ENCODE measurements around the gene DIP2B.
A peak's percentile ranks its signal among the peaks of the same experiment; 100 is the strongest.

The DIP2B gene

DNA sequence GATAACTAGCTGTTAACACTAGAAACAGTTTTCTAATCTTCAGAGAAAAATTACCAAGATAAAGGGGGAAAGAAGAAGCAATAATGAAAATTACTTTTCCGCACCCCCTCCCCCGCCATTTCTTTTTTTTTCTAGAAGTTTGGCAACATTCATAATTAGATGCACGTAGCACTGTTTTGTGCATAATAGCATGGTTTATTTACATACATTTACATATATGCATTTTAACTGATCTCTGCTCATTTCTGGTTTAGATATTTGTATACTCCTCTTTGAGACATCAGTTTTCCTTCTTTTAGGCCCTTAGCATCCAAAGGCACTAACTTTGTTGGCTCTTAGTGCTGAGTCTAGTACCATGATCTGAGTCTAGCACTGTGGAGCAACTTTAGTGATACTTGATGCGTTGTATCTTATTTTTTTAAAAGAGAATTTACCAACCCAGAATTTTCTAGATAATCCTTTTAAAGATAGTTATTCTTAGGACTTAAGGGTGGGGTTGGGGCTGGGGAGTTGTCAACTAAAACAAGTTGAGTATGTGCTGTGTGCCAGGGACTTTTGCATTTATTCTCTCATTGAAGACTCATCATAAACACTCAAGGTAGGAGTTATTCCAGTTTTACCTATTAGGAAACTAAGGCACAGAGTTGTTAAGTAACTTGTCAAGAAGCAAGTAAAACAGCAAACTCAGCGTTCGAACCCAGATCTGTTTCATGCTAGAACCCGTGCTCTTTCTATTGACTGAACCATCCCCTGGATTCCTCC, 110.5 kb downstream of the DIP2B start:
- no peak for DNase-seq

DNA sequence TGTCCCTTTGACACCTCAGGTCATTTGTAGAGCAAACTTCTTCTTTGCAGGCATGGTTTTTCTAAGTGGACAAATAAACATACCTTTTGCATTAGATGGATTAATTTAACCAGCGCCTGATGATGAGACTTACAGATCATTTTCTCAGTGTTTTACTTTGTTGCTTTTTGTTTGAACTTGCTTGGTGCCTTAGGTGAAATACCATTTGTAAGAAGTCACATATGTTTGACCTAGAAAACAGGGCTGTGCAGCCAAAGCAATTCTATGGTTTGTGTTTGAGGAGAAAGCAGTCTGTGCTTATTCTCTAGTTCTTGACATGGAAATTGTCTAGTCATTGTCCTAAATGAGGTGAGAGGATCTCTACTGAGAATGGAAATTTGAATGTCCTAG, 111.1 kb downstream of the DIP2B start:
- no peak for DNase-seq

DNA sequence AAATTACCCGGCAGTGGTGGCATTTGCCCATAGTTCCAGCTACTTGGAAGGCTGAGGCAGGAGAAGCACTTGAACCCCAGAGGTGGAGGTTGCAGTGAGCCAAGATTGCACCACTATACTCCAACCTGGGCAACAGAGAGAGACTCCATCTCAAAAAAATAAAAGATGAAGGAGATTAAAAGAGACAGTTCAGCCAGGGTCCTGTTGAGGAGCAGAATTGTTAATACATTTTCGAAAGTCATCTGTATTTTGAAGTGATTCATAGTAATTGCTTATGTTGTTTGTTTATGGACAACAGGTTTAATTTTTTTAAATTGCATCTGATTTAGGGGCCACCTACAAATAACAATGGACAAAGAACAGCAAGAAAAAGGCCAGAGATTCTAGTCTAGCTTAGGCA, 112.9 kb downstream of the DIP2B start:
- DNase-seq = no peak

DNA sequence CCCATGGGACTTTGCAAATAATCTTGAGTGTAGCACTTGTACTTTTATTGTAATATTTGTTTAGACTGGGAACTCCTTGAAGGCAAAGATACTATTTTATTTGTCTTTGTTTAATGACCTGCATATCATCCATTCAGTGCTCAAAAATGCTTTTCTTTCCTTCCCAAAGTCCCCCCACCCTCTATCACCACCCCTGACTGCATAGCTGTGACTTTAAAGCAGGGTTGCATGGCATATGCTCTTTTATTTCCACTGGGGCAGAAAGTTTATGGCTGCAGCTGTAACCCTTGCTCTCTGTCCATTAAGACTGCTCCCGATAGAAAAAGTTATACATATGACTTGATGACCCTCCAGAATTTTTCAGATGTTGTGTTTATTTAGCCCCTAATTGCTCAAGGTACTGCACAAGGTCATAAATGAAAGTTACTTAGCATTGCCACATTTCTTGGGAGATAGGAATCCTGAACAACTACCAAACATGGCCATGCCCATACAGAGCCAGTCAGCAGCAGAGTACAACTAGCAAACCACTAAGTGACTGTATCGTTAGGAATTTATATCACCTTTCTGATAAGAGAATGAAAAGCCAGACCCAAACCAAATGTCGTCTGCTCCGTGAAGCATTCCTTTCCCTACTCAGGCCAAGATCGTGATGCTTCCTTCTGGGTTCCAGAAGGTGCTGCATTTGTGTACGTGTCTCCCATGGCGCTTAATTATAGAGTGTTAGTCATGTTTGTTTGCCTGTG, 114.3 kb downstream of the DIP2B start:
- no peak for DNase-seq

DNA sequence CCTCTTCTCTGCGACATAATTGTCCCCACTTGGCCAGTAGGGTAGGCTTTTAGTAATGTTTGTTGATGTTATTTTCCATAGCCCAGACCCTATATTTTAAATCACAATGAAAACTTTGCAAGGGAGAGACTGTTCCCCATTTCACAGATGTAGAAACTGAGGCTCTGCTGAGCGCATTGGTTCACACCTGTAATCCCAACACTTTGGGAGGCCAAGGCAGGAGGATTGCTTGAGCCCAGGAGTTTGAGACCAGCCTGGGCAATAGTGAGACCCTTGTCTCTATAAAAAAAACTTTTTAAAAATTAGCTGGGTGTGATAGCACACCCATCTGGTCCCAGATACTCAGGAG, 114.8 kb downstream of the DIP2B start:
- DNase-seq = no peak

DNA sequence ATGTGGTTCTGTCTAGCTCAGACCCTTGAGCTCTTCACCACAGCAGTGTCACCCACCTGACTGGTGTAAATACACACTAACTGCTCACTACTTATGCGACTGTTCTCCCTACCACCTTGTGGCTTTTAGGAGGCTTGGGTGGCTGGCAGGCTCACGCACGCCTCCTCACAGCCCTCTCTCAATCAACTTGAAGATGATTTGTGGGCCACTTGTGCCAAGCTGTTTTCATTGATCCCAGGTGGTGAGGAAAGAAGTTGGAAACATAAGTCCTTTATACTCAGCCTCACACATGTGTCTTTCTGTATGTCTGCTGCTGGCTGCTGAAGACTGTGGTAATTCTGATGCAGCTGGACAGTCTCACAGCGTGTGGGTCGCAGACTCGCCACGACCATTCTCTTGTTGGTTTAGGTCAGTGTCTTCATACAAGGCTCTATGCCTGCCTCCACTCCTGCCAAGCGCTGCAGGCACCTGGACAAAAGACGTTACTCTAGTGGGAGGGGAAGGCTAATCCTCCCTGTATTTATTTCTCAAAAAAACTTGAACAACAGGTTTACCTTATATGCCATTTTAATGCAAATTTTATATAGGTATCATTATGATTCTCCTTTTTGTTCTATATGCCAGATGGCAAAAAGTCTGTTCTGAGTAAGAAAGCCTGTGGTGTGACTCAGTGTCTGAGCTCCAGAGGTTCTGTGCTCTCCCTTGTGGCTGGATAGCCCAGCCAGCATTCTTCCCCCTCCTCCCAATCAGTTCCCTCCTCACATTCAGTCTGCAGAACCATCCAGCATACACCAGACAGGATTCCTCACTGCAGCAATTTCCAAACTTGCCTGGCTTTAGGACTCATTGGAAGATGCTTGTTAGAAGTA, 115.6 kb downstream of the DIP2B start:
- DNase-seq = no peak

DNA sequence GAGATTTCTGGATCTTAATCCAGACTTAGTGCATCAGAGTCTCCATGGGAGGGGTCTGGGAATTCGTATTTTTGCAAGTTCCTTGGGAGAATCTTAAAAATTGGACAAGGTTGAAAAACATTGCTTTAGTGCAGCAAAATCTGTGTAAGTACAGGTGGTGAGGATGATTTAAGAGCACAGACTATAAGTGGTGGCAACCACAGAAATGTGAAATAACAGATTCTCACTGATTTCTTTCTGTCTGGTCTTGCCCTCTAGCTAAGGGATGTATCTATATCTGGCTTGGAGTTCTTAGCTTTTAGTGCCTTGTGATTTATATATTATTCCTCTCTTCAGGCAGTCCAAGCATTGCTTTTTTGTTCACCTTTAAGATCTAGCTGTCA, 116.2 kb downstream of the DIP2B start:
- no peak for DNase-seq

DNA sequence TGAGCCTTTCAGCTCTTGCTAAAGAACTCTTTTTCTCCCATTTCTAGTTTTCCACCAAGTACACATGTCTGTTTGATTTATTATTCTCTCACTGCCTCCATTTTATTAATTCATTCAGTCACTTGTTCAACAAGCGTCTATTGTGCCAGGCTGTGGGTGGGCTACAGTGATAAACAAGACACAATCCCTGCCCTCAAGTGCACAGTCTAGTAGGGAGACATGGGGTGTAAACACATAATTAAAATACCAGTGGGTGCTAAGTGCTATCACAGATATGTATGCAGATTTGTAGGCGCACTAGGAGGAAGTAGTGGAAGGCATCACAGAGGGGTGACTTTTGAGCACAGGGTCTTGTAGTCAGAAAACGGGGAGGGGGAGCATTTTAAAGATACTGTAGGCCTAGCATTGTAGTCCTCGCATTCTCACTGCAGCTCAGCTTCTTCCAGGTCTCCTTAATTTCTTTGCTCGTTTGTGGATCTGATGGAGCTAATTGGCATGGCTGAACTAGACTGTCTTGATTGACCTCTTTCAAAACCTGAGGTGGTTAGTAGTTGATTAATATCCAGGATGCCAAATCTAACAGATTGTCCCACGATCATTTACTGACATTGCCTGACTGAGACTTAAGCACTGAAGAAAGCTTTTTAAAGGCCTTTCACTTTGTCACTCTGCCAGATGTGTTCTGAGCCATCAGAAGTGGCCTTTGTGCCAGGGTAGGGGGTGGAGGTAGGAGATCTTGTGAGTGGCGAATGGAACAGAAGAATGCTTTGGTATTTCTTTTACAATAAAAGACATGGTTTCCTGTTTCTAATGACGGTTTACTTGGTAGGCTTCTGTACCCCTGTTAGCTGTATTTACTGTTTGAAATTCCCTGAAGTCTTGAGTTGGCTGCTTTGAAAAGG, 116.9 kb downstream of the DIP2B start:
- DNase-seq = no peak

DNA sequence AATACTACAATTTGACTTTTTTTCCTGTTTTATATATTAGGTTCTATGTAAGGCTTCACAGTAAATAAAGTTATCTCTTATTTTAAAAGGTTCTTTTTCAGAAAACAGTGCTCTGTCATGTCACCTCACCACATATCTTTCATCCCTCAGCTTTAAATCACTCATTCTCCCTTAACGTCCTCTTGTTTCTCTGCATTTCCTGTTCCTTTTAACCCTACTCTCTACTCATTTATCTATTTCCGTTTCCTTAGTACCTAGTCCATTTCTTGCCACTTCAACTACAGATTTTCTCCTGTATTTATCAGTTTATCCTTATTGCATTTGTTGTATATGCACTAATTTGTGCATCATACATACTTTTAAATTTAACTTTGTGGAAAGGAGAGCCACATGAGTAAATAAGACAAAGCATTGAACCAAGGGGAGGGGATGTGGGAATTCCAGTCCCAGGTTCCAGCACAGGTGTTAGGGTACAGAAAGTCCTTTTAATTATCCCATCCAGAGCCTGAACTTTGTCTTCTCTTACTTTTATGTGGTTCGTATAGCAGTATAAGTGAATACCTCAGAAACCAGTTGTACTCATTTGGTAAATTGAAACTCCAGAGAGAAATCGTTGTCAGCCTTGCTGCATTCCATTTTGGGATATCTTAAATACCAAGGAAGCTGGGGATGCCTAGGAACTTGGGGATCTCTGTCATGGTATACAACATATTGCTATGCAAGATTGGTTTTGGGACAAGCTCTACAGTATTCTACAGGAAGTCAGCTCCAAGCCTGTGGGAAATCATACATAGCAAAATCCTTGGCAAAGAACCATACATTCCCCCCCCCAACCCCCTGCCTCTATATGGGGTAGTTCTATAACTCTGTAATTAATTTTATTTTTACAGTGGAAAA, 120.5 kb downstream of the DIP2B start:
- no peak for DNase-seq

DNA sequence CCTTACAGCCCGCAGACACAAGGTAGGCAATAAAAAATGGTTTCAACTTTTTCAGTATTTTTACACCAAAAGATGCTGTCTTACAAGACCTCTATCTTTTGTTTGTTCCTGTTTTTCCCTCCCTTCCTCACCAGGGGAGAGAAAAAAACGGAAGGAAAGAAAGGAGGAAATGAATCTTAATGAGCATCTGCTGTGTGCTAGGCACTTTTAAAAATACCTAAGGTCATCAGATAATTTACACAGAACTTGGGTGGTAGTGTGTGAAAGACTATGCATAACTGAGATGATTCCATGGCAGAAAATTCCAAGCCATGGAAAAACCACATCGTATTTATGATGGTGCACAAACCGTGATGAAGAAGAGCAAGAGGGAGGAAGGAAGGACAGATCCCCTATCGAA, 121.2 kb downstream of the DIP2B start:
- DNase-seq = no peak

DNA sequence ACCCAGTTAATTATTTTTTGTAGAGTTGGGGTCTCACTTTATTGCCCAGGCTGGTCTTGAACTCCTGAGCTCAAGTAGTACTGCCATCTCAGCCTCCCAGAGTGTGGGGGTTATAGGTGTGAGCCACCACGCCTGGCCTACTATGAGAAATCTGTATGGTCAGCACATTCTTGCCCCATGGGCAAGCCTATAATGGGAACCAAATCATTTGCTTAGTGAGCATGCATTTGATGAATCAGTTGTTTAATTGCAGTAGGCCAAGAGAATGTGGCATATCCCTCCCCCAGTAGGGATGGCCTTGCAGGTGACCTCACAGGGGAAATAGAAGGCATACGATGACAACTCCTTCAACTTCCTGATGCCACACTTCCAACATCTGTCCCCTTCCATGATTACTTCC, 122.7 kb downstream of the DIP2B start:
- DNase-seq = no peak

DNA sequence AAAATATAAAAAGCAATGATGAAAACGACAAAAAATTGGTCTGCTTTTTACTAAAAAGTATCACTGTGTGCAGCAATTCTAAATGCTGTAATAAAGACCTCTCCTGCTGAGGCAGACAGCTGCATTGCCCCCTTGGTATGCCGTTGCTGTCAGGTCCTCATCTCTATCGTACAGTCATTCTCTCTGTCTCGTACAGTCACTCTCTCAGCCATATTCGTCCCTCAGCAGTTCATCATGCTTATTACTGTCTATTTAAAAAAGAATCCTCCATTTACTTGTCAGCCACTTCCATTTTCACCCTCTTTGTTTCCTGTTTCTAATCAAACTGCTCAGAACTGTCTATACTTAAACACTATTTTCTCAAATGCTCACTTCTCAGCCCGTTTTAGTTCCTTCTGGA, 123.6 kb downstream of the DIP2B start:
- no peak for DNase-seq

DNA sequence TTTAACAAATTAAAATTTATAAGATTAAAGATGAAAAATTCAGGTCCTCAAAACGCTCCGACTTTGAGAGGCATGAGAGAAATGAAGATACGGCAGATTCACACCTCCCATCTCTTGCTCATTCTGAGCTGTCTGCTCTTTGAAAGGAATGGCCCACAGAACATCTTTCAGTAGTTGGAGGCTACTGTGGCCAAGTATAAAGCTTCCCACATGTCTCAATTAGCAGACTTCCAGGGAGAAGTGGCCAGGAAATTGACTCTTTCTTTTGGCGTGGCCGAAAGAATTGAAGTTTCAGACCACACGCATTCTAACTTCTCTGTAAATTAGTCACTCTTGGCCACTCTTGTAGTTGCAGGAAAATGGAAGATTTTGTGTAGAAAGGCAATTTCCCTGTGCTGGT, 129.2 kb downstream of the DIP2B start:
- no peak for DNase-seq

DNA sequence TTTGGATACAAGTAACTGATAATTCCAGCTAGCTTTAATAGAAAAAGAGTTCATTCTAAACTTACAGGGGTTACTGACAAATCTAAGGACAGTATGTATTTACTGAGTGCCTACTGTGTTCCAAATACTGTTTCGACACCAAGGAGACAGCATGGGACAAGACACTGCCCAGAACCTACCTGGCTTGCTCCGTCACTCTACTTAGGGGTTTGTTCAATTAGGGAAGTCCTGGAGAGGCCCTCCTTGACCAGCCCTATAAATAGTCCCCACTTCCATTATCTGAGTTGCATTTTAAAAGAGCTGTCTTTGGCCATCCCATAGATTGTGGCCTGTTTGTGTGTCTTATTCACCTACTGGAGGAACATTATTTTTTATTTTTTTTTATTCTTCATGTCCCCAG, 129.6 kb downstream of the DIP2B start:
- DNase-seq = no peak

DNA sequence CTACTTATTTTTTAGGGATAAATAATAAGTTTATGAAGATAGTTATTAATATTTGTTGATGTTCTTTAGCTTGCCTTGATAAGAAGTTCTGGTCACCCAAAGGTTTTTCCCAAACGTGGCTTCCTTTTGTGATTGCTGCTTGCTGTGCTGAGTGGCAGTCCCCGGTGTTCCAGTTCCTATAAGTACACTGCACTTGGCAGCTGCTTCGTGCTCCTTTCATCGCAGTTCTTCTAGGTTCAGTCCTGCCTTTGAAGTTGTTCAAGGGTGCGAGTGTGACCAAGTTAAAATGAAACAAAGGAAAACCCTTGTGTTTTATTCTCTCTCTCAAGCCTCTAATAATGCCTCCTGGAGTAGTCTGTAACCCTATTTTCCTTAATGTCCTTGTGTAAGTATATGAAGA, 130.6 kb downstream of the DIP2B start:
- DNase-seq = no peak

DNA sequence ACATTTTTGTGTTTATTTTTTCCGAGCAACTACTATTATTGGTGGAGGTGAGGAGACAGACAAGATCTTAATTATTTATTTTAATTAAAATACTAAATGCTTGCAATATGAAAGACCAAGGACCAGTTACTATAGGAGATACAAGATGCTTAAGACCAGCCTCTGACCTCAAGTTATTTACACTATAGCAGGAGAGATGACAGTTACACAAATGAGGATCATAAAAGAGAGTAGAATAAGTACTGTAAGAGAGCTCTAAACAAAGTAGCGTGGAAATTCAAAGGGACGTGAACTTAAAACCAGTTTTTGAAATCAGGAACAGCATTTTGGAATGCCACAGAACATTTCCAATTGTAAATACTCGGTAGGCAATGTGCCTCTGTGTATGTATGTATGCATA, 131.1 kb downstream of the DIP2B start:
- no peak for DNase-seq

DNA sequence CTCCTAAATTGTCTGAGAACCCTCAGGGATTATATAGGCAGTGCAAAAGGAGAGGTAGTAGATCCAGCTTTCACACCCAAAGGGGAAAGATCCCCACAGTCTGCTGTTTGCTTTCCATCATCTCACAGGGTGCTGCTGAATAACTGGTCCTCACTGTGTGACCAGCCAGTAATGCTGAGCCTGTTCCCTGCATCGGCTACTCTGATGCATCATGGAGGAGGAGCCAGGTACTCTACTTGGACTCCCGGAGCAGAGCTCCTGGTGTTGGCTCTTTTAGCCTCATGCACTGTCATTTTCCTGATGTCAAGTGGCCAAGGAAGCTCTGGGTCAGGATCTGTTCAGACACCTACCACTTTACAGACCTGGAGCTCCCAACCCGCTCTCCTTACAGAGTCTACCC, 131.7 kb downstream of the DIP2B start:
- no peak for DNase-seq

DNA sequence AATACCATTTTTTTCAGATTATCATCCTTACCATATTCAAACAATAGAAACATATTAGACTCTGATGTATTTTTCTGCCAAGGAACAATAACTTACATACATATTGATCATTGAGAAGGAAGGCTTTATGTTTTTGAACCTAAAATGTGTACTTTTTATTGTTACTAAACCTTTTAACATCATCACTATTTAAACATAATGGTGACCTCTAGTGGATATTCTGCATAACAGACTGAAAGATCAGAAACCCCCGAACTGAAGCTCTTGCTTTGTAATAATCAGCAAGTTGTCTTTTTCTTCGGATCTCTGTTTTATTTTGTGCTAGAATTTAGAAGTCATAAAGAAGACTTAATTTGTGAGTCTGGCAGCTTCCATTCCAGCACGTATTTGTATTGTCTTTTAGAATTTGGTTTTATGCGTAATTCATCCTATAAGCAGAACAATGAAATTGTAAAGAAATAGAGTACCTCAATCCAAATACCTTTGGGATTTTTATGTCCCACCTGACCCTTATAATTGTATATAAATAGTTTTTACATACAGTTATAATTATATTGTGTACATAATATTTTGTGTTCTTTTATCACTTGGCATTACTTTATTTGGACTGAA, 133.2 kb downstream of the DIP2B start:
- peak; percentile 44 for DNase-seq

DNA sequence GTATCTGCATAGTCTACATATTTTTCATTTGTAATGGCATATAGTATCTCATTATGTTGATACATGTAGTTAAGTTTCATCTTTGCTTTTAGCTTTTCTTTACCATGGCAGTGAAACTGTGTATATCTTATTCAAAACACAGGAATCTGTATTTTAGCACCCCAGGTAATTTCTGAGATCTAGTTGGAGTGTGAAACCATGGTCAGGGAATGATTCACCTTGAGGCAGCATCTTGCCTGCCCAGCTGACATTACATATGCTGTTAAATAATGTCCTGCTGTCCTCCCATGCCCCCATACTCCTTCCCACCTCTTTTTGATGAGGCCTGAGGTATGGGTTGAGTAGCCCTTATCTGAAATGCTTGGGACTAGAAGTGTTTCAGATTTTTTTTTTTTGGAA, 133.7 kb downstream of the DIP2B start:
- DNase-seq = no peak

DNA sequence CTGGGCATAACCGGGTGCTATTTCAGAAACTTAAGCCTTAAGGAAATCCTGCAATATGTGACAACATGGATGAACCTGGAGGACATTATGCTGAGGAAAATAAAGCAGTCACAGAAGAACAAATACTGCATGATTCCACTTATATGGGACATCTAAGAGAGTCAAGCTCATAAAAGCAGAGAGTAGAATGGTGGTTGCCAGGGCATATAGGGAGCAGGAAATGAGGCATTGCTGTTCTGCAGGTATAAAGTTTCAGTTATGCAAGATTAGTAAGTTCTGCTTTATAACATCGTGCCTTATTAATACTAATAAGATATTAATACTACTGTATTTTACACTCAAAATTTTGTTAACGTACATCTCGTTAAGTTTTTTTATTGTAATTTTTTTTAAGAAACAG, 134.9 kb downstream of the DIP2B start:
- DNase-seq = no peak

DNA sequence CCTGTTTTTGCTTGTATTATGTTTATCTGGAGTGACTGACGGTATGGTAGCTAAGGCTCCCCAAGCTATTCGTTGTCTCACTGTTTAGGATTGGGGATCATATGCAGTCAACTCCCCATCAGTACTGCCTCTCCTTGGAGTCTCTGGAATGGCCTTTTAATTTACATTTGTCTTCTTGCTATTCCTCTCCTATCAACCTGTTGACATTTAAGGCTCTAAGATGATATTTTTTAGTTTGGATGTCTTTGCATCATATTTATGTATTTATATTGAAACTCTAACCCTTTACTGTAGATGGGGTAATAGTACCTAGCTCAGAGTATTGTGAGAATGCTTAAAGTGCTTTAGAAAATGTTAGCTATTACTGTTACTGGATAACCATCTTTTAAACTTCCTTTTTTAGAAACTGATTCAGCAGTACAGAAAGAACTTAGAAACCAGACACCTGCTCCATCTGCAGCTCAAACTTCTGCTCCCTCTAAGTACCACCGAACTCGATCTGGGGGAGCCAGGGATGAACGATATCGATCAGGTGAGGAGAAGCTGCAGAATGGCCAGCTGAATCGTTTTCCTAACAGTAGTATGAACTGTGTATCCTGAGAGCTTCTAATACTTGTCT, 135.6 kb downstream of the DIP2B start:
- no peak for DNase-seq

Data from NCI-H1105 treated with DMSO at 0.1 percent for 48 hours (cell line).